ENCODE results near the gene GCLM. TPM values are rescaled to one million over a fixed set of nuclear protein-coding genes. Genes with fewer than 3 reads are reported as not detected.
"Not testable (repeated sequence)": the region's sequence is repeated elsewhere in the genome, so short reads cannot be mapped to it uniquely, and the experiment has no call there.

GCLM gene
- total RNA-seq, 1 donor = 27.5 TPM

DNA sequence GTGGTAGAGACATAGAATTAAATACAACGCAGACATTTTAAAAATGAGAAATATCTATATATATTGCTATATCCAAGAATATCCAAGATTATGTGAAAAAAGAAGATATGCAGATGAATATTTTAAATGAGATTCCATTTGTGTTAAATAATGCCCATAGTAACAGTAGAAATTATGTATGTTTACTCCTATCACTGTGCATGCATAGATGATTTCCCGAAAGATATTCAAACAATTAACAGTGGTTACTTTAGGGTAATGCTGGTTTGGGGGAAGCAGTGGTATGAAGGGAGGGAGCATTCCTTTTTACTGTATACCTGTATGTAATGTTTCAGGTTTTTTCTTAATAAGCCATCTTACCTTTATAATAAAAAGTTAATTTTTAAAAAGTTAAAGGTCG is 55.3 kb downstream of the GCLM start:
- TF ChIP-seq, protein P1, sequence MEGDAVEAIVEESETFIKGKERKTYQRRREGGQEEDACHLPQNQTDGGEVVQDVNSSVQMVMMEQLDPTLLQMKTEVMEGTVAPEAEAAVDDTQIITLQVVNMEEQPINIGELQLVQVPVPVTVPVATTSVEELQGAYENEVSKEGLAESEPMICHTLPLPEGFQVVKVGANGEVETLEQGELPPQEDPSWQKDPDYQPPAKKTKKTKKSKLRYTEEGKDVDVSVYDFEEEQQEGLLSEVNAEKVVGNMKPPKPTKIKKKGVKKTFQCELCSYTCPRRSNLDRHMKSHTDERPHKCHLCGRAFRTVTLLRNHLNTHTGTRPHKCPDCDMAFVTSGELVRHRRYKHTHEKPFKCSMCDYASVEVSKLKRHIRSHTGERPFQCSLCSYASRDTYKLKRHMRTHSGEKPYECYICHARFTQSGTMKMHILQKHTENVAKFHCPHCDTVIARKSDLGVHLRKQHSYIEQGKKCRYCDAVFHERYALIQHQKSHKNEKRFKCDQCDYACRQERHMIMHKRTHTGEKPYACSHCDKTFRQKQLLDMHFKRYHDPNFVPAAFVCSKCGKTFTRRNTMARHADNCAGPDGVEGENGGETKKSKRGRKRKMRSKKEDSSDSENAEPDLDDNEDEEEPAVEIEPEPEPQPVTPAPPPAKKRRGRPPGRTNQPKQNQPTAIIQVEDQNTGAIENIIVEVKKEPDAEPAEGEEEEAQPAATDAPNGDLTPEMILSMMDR (IDR thresholded peaks at IDR 0.05; ENCODE audit: extremely low read depth, low read depth, low read length) = no peak
- Histone ChIP-seq H3K27ac (ENCODE audit: low read depth, low read length) (no peak overlapping the region), H3K9me3 (ENCODE audit: low read depth, low read length) (no peaks in the 10 kb centered on the region), H3K4me3 (ENCODE audit: insufficient read depth, low read length) (no peak overlapping the region), H3K79me2 (ENCODE audit: insufficient read depth, low read length) (no peaks in the 10 kb centered on the region), H2AFZ (ENCODE audit: low read length) (no peak overlapping the region), H3K36me3 (ENCODE audit: insufficient read depth, low read length) (no peaks in the 10 kb centered on the region), H3K27me3 (ENCODE audit: insufficient read depth, low read length) (peaks cover 5% of the 10 kb centered on the region), H3K4me2 (ENCODE audit: insufficient read depth, low read length) (no peak overlapping the region), H3K4me1 (ENCODE audit: insufficient read depth, low read length) (no peaks in the 10 kb centered on the region), H4K20me1 (ENCODE audit: insufficient read depth, low read length) (no peaks in the 10 kb centered on the region)
- DNase-seq (ENCODE audit: insufficient read length, low spot score, missing footprints) = no peak

DNA sequence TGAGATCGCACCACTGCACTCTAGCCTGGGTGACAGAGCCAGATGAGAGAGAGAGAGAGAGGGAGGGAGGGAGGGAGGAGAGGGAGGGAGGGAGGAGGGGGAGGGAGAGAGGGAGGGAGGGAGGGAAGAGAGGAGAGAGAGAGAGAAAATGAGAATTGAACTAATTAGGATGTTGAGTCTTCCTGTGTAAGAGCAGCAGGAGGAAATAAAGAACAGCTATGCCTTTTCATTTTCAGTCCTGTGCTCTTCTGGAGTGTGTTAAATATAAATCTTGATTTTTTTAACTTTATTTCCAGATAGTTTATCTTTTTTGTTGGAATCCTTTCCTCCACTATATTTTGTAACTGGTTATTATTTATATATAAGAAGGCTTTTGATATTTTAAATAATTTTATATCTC is 57.4 kb downstream of the GCLM start:
- Histone ChIP-seq H3K27ac (ENCODE audit: low read depth, low read length) (no peak overlapping the region), H2AFZ (ENCODE audit: low read length) (no peak overlapping the region), H3K27me3 (ENCODE audit: insufficient read depth, low read length) (peaks cover 5% of the 10 kb centered on the region), H3K4me2 (ENCODE audit: insufficient read depth, low read length) (no peak overlapping the region), H3K9me3 (ENCODE audit: low read depth, low read length) (no peaks in the 10 kb centered on the region), H3K36me3 (ENCODE audit: insufficient read depth, low read length) (no peaks in the 10 kb centered on the region), H3K79me2 (ENCODE audit: insufficient read depth, low read length) (no peaks in the 10 kb centered on the region), H4K20me1 (ENCODE audit: insufficient read depth, low read length) (no peaks in the 10 kb centered on the region), H3K4me1 (ENCODE audit: insufficient read depth, low read length) (no peaks in the 10 kb centered on the region), H3K4me3 (ENCODE audit: insufficient read depth, low read length) (no peak overlapping the region)
- no peak for DNase-seq (ENCODE audit: insufficient read length, low spot score, missing footprints)
- TF ChIP-seq, protein P1 (IDR thresholded peaks at IDR 0.05; ENCODE audit: extremely low read depth, low read depth, low read length) = no peak

DNA sequence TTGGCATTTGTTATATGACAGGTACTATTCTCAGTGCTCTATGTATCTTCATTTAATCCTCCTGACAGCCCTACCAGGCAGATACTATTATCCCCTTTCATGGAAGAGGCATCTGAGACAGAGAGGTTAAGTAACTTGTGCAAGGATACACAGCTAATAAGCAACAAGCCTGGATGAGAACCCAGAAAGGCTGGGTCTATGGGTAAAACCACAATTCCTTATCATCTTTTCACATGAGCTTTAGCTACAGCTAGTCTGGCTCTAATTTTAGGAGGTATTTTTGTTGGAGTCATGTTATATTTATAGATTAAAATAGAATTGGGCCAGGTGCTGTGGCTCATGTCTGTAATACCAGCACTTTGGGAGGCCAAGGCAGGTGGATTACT is 57.9 kb downstream of the GCLM start:
- no peaks in the 10 kb centered on the region for H3K9me3 ChIP-seq (ENCODE audit: low read depth, low read length)
- H3K4me2 ChIP-seq (ENCODE audit: insufficient read depth, low read length) = no peak overlapping the region
- no peaks in the 10 kb centered on the region for H3K79me2 ChIP-seq (ENCODE audit: insufficient read depth, low read length)
- no peak overlapping the region for H3K4me3 ChIP-seq (ENCODE audit: insufficient read depth, low read length)
- no peak overlapping the region for H3K27ac ChIP-seq (ENCODE audit: low read depth, low read length)
- TF ChIP-seq, protein P1 (IDR thresholded peaks at IDR 0.05; ENCODE audit: extremely low read depth, low read depth, low read length) = no peak
- no peaks in the 10 kb centered on the region for H3K4me1 ChIP-seq (ENCODE audit: insufficient read depth, low read length)
- no peaks in the 10 kb centered on the region for H4K20me1 ChIP-seq (ENCODE audit: insufficient read depth, low read length)
- no peaks in the 10 kb centered on the region for H3K36me3 ChIP-seq (ENCODE audit: insufficient read depth, low read length)
- no peak overlapping the region for H2AFZ ChIP-seq (ENCODE audit: low read length)
- peaks cover 5% of the 10 kb centered on the region for H3K27me3 ChIP-seq (ENCODE audit: insufficient read depth, low read length)
- DNase-seq (ENCODE audit: insufficient read length, low spot score, missing footprints) = no peak

DNA sequence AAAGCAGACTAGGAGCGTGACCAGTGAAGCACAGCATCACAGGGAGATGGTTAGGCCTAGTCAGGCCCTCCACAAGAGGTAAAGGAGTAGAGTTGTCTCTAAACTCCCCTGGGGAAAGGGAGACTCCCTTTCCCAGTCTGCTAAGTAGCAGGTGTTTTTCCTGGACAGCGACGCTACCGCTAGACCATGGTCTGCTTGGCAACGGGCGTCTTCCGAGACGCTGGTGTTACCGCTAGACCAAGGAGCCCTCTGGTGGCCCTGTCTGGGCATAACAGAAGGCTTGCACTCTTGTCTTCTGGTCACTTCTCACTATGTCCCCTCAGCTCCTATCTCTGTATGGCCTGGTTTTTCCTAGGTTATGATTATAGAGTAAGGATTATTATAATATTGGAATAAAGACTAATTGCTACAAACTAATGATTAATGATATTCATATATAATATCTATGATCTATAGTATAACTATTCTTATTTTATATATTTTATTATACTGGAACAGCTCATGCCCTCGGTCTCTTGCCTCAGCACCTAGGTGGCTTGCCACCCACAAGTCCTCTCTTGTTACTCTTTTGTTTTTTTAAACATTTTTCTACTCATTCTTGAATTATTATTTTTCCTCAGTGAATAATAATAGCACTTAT is 58.4 kb downstream of the GCLM start:
- H3K27ac ChIP-seq (ENCODE audit: low read depth, low read length); H3K79me2 ChIP-seq (ENCODE audit: insufficient read depth, low read length); H3K4me3 ChIP-seq (ENCODE audit: insufficient read depth, low read length); H3K4me1 ChIP-seq (ENCODE audit: insufficient read depth, low read length); H3K9me3 ChIP-seq (ENCODE audit: low read depth, low read length); H3K36me3 ChIP-seq (ENCODE audit: insufficient read depth, low read length); H3K27me3 ChIP-seq (ENCODE audit: insufficient read depth, low read length); DNase-seq (ENCODE audit: insufficient read length, low spot score, missing footprints); H2AFZ ChIP-seq (ENCODE audit: low read length); H4K20me1 ChIP-seq (ENCODE audit: insufficient read depth, low read length): not testable (repeated sequence)
- peak overlapping the region; percentile 24 for H3K4me2 ChIP-seq (ENCODE audit: insufficient read depth, low read length)
- TF ChIP-seq, protein P1 (IDR thresholded peaks at IDR 0.05; ENCODE audit: extremely low read depth, low read depth, low read length) = peak; percentile 58
